WTC11 (cell line): Measurements from ENCODE around the gene CRACDL. TPM values are rescaled to one million over a fixed set of nuclear protein-coding genes. Genes with fewer than 3 reads are reported as not detected.

ENCODE experiments used
- ATAC-seq: fragments of 200-7000 bp; cut with Tn5 transposase; 2 replicates; pipeline ENCODE4 v1.10.0; 2021; ENCODE audit warnings: mild to moderate bottlenecking, moderate library complexity
- CTCF ChIA-PET: fragments of 300-600 bp; sonication (Branson Sonifier 250); formaldehyde crosslinking; loops from one replicate; lab custom pipeline; 2021; ENCODE audit warnings: antibody characterized with exemption; lab: Charles Lee
- POLR2A ChIA-PET: fragments of 350-600 bp; sonication (Branson Sonifier 250); formaldehyde crosslinking; loops from one replicate; lab custom pipeline; 2021; ENCODE audit warnings: antibody characterized with exemption; lab: Charles Lee
- DNase-seq: peaks from one replicate; pipeline ENCODE4 v3.0.0; 2021; ENCODE audit warnings: low spot score
- H3K27ac Mint-ChIP-seq: 2 replicates; pipeline ENCODE4 v1.8.0; 2021; ENCODE audit warnings: mixed read lengths
- H3K27me3 Mint-ChIP-seq: 2 replicates; pipeline ENCODE4 v1.8.0; 2021; ENCODE audit warnings: low read depth, mild to moderate bottlenecking, moderate library complexity, mixed read lengths
- H3K36me3 Mint-ChIP-seq: 2 replicates; pipeline ENCODE4 v1.8.0; 2021; ENCODE audit warnings: mixed read lengths
- H3K4me1 Mint-ChIP-seq: 2 replicates; pipeline ENCODE4 v1.8.0; 2022; ENCODE audit warnings: mixed read lengths
- H3K4me3 Mint-ChIP-seq: 2 replicates; pipeline ENCODE4 v1.8.0; 2021; ENCODE audit warnings: mild to moderate bottlenecking, moderate library complexity, mixed read lengths
- H3K9me3 Mint-ChIP-seq: 2 replicates; pipeline ENCODE4 v1.8.0; 2021; ENCODE audit warnings: mixed read lengths
- CBFB ChIP-seq: sonication (generic); formaldehyde crosslinking; IDR thresholded peaks from 2 replicates; pipeline ENCODE4 v1.8.1; 2022; ENCODE audit warnings: mild to moderate bottlenecking, low read depth, missing genetic modification reagents
- CREB1 ChIP-seq: sonication (generic); formaldehyde crosslinking; IDR thresholded peaks from 2 replicates; pipeline ENCODE4 v1.8.0; 2023; ENCODE audit warnings: mild to moderate bottlenecking, missing genetic modification reagents
- ESRRA ChIP-seq: sonication (generic); formaldehyde crosslinking; IDR thresholded peaks from 2 replicates; pipeline ENCODE4 v1.8.1; 2022; ENCODE audit warnings: mild to moderate bottlenecking, missing genetic modification reagents, borderline replicate concordance
- FOXK1 ChIP-seq: sonication (generic); formaldehyde crosslinking; IDR thresholded peaks from 2 replicates; pipeline ENCODE4 v1.8.0; 2022; ENCODE audit warnings: mild to moderate bottlenecking, moderate library complexity, missing genetic modification reagents
- GABPB1 ChIP-seq: sonication (generic); formaldehyde crosslinking; IDR thresholded peaks from 2 replicates; pipeline ENCODE4 v1.8.1; 2023; ENCODE audit warnings: mild to moderate bottlenecking, missing genetic modification reagents
- MXD4 ChIP-seq: fragments of 250-450 bp; sonication (Bioruptor Pico); IDR thresholded peaks from 2 replicates; pipeline ENCODE4 v1.8.0; 2021; ENCODE audit warnings: mild to moderate bottlenecking, moderate library complexity, borderline replicate concordance
- SP1 ChIP-seq: sonication (generic); formaldehyde crosslinking; conservative IDR thresholded peaks from 2 replicates; pipeline ENCODE4 v1.8.1; 2022; ENCODE audit warnings: missing genetic modification reagents
- ZNF396 ChIP-seq: fragments of 250-450 bp; sonication (Bioruptor Pico); IDR thresholded peaks from 2 replicates; pipeline ENCODE4 v1.8.0; 2021; ENCODE audit warnings: mild to moderate bottlenecking, moderate library complexity, borderline replicate concordance
- total RNA-seq: library from RNA; stranded (reverse); gene quantifications from 3 replicates; pipeline ENCODE4 v1.2.3, GENCODE V29; 2021
- TF ChIP-seq, protein P1 (sequence below): fragments of 250-450 bp; sonication (Bioruptor Pico); IDR thresholded peaks from 2 replicates; pipeline ENCODE4 v1.9.0; 2021; ENCODE audit warnings: mild to moderate bottlenecking, borderline replicate concordance
- TF ChIP-seq, protein P2 (sequence below): sonication (generic); formaldehyde crosslinking; IDR thresholded peaks from 2 replicates; pipeline ENCODE4 v1.8.1; 2022; ENCODE audit warnings: missing genetic modification reagents, borderline replicate concordance
- TF ChIP-seq, protein P3 (sequence below): sonication (generic); formaldehyde crosslinking; IDR thresholded peaks from 2 replicates; pipeline ENCODE4 v1.8.1; 2022; ENCODE audit warnings: mild to moderate bottlenecking, moderate library complexity, missing genetic modification reagents
- TF ChIP-seq, protein P4 (sequence below): sonication (generic); formaldehyde crosslinking; IDR thresholded peaks from 2 replicates; pipeline ENCODE4 v1.8.1; 2023; ENCODE audit warnings: mild to moderate bottlenecking, missing genetic modification reagents
- TF ChIP-seq, protein P5 (sequence below): sonication (generic); formaldehyde crosslinking; IDR thresholded peaks from 2 replicates; pipeline ENCODE4 v1.8.1; 2022; ENCODE audit warnings: low read depth, mild to moderate bottlenecking, moderate library complexity, missing genetic modification reagents, borderline replicate concordance
- TF ChIP-seq, protein P6 (sequence below): sonication (generic); formaldehyde crosslinking; IDR thresholded peaks from 2 replicates; pipeline ENCODE4 v1.8.0; 2022; ENCODE audit warnings: mild to moderate bottlenecking, missing genetic modification reagents

Gene CRACDL
- total RNA-seq, 1 experiment from 2014 or later, result 0.72 TPM

DNA sequence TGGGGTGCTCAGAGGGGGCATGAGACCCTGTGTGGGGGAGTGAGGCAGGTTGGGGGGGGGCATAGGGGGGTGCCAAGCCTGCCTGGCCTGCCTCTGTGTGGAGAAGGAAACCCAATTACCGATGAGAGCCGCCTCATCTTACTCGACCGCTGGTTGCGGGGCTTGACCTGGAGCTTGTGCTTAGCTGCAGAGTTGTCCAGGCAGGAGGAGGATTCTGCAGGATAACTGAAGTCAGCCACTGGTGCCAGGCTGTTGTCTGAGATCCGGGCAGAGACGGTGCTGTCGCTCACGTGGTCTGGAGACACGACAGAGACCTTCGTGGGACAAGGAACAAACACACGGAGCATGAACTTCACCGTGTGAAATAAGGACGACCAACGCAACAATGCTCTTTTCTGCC, 109.2 kb downstream of the CRACDL start:
- no peaks in the 10 kb centered on the region for H3K36me3 Mint-ChIP-seq
- ChIA-PET POLR2A (no interaction called here), CTCF (interaction anchor here (1.1 to 1.6 kb wide), 2 partner anchors 96 to 177 kb away, joined by 3 to 4 read pairs; no protein-coding TSS in a partner anchor)
- no peak overlapping the region for H3K4me3 Mint-ChIP-seq
- DNase-seq (no peak), ATAC-seq (no peak)
- H3K4me1 Mint-ChIP-seq, result peaks cover 5% of the 10 kb centered on the region; the same call in 1 of the 2 replicates
- peaks cover 24% of the 10 kb centered on the region for H3K27me3 Mint-ChIP-seq
- H3K27ac Mint-ChIP-seq, result no peak overlapping the region
- no peaks in the 10 kb centered on the region for H3K9me3 Mint-ChIP-seq
- no peak for TF ChIP-seq MXD4 (CRISPR knock-in tag)

DNA sequence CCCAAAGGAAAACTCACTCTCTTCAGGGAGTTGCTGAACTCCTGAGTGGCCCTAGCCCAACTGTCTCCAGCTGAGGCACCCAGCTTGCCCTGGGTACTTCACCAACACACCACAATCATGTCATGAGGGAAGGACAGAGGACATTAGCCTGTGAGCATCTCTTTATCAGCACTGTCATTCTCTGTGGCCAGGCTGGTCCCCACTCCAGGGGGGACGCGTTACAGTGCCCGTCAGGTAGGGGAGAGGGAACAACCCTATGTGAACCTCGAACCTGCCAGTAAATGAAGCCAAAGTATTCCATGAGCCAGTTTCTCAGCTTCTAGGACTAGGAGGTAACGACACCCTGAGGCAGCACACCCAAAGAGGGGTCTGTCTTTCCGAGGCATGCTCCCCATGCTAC, 110.2 kb downstream of the CRACDL start:
- Mint-ChIP-seq H3K36me3 (no peaks in the 10 kb centered on the region), H3K4me1 (peaks cover 5% of the 10 kb centered on the region; the same call in 1 of the 2 replicates), H3K27me3 (peaks cover 34% of the 10 kb centered on the region), H3K9me3 (no peaks in the 10 kb centered on the region), H3K4me3 (no peak overlapping the region), H3K27ac (no peak overlapping the region)
- CTCF ChIA-PET, result interaction anchor here (1.1 kb wide), 1 partner anchor 176 kb away, joined by 3 read pairs; no protein-coding TSS in a partner anchor
- TF ChIP-seq, protein P1, sequence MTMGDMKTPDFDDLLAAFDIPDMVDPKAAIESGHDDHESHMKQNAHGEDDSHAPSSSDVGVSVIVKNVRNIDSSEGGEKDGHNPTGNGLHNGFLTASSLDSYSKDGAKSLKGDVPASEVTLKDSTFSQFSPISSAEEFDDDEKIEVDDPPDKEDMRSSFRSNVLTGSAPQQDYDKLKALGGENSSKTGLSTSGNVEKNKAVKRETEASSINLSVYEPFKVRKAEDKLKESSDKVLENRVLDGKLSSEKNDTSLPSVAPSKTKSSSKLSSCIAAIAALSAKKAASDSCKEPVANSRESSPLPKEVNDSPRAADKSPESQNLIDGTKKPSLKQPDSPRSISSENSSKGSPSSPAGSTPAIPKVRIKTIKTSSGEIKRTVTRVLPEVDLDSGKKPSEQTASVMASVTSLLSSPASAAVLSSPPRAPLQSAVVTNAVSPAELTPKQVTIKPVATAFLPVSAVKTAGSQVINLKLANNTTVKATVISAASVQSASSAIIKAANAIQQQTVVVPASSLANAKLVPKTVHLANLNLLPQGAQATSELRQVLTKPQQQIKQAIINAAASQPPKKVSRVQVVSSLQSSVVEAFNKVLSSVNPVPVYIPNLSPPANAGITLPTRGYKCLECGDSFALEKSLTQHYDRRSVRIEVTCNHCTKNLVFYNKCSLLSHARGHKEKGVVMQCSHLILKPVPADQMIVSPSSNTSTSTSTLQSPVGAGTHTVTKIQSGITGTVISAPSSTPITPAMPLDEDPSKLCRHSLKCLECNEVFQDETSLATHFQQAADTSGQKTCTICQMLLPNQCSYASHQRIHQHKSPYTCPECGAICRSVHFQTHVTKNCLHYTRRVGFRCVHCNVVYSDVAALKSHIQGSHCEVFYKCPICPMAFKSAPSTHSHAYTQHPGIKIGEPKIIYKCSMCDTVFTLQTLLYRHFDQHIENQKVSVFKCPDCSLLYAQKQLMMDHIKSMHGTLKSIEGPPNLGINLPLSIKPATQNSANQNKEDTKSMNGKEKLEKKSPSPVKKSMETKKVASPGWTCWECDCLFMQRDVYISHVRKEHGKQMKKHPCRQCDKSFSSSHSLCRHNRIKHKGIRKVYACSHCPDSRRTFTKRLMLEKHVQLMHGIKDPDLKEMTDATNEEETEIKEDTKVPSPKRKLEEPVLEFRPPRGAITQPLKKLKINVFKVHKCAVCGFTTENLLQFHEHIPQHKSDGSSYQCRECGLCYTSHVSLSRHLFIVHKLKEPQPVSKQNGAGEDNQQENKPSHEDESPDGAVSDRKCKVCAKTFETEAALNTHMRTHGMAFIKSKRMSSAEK (CRISPR knock-in tag), result no peak
- TF ChIP-seq, protein P2, sequence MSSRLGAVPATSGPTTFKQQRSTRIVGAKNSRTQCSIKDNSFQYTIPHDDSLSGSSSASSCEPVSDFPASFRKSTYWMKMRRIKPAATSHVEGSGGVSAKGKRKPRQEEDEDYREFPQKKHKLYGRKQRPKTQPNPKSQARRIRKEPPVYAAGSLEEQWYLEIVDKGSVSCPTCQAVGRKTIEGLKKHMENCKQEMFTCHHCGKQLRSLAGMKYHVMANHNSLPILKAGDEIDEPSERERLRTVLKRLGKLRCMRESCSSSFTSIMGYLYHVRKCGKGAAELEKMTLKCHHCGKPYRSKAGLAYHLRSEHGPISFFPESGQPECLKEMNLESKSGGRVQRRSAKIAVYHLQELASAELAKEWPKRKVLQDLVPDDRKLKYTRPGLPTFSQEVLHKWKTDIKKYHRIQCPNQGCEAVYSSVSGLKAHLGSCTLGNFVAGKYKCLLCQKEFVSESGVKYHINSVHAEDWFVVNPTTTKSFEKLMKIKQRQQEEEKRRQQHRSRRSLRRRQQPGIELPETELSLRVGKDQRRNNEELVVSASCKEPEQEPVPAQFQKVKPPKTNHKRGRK (CRISPR knock-in tag), result no peak
- POLR2A ChIA-PET, result no interaction called here
- DNase-seq, result no peak
- ATAC-seq, result no peak

DNA sequence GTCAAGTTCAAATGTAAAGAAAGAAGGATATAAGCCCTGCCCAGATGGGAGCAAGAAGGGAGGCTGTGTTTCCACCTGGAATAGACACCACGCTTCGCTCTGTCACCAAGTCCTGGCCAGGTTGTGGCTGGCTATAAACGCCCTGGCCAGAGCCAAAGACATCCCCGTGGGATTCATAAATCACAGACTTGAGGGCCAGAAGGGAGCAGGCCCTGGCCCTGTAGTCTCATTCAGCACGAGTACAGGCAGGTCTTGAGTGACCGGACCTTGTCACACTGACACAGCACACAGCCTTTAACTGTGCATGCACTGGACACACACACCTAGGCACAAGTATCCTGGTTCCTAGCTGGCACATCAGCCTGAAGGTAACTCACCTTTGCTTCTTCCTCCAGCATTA, 110.6 kb downstream of the CRACDL start:
- ATAC-seq, result no peak
- H3K9me3 Mint-ChIP-seq, result no peaks in the 10 kb centered on the region
- DNase-seq, result no peak
- peaks cover 5% of the 10 kb centered on the region; the same call in 1 of the 2 replicates for H3K4me1 Mint-ChIP-seq
- H3K27me3 Mint-ChIP-seq, result peaks cover 39% of the 10 kb centered on the region
- ChIA-PET POLR2A (no interaction called here), CTCF (interaction anchor here (1.1 kb wide), 1 partner anchor 176 kb away, joined by 3 read pairs; no protein-coding TSS in a partner anchor)
- no peaks in the 10 kb centered on the region for H3K36me3 Mint-ChIP-seq
- no peak overlapping the region for H3K27ac Mint-ChIP-seq
- no peak overlapping the region for H3K4me3 Mint-ChIP-seq
- TF ChIP-seq, protein P3, sequence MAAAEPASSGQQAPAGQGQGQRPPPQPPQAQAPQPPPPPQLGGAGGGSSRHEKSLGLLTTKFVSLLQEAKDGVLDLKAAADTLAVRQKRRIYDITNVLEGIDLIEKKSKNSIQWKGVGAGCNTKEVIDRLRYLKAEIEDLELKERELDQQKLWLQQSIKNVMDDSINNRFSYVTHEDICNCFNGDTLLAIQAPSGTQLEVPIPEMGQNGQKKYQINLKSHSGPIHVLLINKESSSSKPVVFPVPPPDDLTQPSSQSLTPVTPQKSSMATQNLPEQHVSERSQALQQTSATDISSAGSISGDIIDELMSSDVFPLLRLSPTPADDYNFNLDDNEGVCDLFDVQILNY (CRISPR knock-in tag), result no peak
- TF ChIP-seq, protein P4, sequence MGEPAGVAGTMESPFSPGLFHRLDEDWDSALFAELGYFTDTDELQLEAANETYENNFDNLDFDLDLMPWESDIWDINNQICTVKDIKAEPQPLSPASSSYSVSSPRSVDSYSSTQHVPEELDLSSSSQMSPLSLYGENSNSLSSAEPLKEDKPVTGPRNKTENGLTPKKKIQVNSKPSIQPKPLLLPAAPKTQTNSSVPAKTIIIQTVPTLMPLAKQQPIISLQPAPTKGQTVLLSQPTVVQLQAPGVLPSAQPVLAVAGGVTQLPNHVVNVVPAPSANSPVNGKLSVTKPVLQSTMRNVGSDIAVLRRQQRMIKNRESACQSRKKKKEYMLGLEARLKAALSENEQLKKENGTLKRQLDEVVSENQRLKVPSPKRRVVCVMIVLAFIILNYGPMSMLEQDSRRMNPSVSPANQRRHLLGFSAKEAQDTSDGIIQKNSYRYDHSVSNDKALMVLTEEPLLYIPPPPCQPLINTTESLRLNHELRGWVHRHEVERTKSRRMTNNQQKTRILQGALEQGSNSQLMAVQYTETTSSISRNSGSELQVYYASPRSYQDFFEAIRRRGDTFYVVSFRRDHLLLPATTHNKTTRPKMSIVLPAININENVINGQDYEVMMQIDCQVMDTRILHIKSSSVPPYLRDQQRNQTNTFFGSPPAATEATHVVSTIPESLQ, result no peak
- TF ChIP-seq GABPB1 (CRISPR knock-in tag) (no peak), CBFB (CRISPR knock-in tag) (no peak), CREB1 (CRISPR knock-in tag) (no peak), ESRRA (CRISPR knock-in tag) (no peak), ZNF396 (CRISPR knock-in tag) (no peak), SP1 (CRISPR knock-in tag) (no peak), MXD4 (CRISPR knock-in tag) (no peak), FOXK1 (CRISPR knock-in tag) (no peak)
- TF ChIP-seq, protein P5, sequence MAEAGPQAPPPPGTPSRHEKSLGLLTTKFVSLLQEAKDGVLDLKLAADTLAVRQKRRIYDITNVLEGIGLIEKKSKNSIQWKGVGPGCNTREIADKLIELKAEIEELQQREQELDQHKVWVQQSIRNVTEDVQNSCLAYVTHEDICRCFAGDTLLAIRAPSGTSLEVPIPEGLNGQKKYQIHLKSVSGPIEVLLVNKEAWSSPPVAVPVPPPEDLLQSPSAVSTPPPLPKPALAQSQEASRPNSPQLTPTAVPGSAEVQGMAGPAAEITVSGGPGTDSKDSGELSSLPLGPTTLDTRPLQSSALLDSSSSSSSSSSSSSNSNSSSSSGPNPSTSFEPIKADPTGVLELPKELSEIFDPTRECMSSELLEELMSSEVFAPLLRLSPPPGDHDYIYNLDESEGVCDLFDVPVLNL (CRISPR knock-in tag), result no peak
- TF ChIP-seq, protein P6, sequence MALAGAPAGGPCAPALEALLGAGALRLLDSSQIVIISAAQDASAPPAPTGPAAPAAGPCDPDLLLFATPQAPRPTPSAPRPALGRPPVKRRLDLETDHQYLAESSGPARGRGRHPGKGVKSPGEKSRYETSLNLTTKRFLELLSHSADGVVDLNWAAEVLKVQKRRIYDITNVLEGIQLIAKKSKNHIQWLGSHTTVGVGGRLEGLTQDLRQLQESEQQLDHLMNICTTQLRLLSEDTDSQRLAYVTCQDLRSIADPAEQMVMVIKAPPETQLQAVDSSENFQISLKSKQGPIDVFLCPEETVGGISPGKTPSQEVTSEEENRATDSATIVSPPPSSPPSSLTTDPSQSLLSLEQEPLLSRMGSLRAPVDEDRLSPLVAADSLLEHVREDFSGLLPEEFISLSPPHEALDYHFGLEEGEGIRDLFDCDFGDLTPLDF (CRISPR knock-in tag), result no peak
